Vagina (tissue), 2 donors: ENCODE measurements around the gene CSTPP1. TPM values are rescaled to one million over a fixed set of nuclear protein-coding genes. Genes with fewer than 3 reads are reported as not detected.

ENCODE experiments used
- DNase-seq, 2 donors: peaks; one replicate each; pipeline ENCODE4 v3.0.0-alpha.2; 2017; ENCODE audit errors: extremely low spot score in 2 of 2
- H3K27ac ChIP-seq: fragments of 200-600 bp; sonication (generic); one replicate; pipeline ENCODE4 v1.5.1; 2019
- H3K27me3 ChIP-seq: fragments of 200-600 bp; sonication (generic); one replicate; pipeline ENCODE4 v1.5.1; 2019
- H3K36me3 ChIP-seq, 2 donors: fragments of 200-600 bp; sonication (generic); one replicate each; pipeline ENCODE4 v1.5.1; 2017 to 2019
- H3K4me1 ChIP-seq: fragments of 200-600 bp; sonication (generic); one replicate; pipeline ENCODE4 v1.5.1; 2019
- H3K4me3 ChIP-seq, 2 donors: fragments of 200-600 bp; sonication (generic); 1 replicate in 1 of 2; 2 replicates in 1 of 2; pipeline ENCODE4 v1.5.1; 2016 to 2019
- H3K9me3 ChIP-seq: fragments of 200-600 bp; sonication (generic); one replicate; pipeline ENCODE4 v1.5.1; 2019
- POLR2A ChIP-seq, 2 donors: fragments of 450-650 bp; IDR thresholded peaks; one replicate each; pipeline ENCODE4 v1.6.1; 2017; ENCODE audit warnings: antibody characterized with exemption in 2 of 2, mild to moderate bottlenecking in 2 of 2, moderate library complexity in 2 of 2
- POLR2AphosphoS5 ChIP-seq, 2 donors: sonication (generic); formaldehyde crosslinking; IDR thresholded peaks; one replicate each; pipeline ENCODE4 v1.9.0; 2017; ENCODE audit warnings: antibody characterized with exemption in 2 of 2, mild to moderate bottlenecking in 2 of 2, low read depth in 1 of 2; ENCODE audit not compliant: insufficient read depth in 1 of 2
- intact Hi-C: fragments of 100-400 bp; cut with DNase I; formaldehyde crosslinking; loops from one replicate; pipeline ENCODE4 v1.15.1; 2023
- total RNA-seq: library from RNA; depleted of rRNA; stranded (reverse); fragments of >200 nt; gene quantifications from one replicate; pipeline ENCODE4 v1.2.3, GENCODE V29; 2016
- TF ChIP-seq, protein P1 (sequence below), 3 experiments: fragments of 450-650 bp in 2 of 3; fragments of 200-600 bp in 1 of 3; sonication (generic) in 1 of 3; IDR thresholded peaks; one replicate each; pipeline ENCODE4 v1.5.1; 2017 to 2019; ENCODE audit warnings: antibody characterized with exemption in 3 of 3, mild to moderate bottlenecking in 2 of 3, moderate library complexity in 2 of 3

CSTPP1 gene
- total RNA-seq, 1 donor from 2014 or later: 30.7 TPM

DNA sequence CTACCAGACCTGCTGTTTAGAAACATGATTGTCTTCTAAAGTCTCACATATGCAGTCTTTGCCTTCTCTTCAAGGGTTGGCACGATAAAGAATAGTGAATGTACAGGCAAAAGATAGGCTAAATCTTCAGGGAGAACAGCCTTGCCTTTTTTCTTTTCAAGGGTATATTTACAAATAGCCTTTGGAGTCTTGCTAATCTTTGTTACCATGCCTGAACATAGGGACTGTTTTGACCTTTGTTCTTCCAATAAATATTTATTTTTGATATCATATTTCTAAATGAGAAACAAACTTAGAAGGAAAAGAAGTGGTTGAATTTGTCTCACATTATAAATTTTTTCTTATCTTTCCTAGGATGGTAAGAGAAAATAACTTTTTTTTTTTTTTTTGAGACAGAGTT is 12.7 kb downstream of the CSTPP1 start:
- Histone ChIP-seq H3K27ac (no peak overlapping the region), H3K4me1 (peaks cover 17% of the 10 kb centered on the region), H3K27me3 (no peaks in the 10 kb centered on the region), H3K36me3 (no peaks in the 10 kb centered on the region), H3K4me3 (no peak overlapping the region), H3K9me3 (no peaks in the 10 kb centered on the region)
- no peak for TF ChIP-seq POLR2A (IDR thresholded peaks at IDR 0.05)
- no peak for TF ChIP-seq POLR2AphosphoS5 (IDR thresholded peaks at IDR 0.05; ENCODE audit: insufficient read depth in 1 of 2, low read depth in 1 of 2)
- TF ChIP-seq, protein P1, sequence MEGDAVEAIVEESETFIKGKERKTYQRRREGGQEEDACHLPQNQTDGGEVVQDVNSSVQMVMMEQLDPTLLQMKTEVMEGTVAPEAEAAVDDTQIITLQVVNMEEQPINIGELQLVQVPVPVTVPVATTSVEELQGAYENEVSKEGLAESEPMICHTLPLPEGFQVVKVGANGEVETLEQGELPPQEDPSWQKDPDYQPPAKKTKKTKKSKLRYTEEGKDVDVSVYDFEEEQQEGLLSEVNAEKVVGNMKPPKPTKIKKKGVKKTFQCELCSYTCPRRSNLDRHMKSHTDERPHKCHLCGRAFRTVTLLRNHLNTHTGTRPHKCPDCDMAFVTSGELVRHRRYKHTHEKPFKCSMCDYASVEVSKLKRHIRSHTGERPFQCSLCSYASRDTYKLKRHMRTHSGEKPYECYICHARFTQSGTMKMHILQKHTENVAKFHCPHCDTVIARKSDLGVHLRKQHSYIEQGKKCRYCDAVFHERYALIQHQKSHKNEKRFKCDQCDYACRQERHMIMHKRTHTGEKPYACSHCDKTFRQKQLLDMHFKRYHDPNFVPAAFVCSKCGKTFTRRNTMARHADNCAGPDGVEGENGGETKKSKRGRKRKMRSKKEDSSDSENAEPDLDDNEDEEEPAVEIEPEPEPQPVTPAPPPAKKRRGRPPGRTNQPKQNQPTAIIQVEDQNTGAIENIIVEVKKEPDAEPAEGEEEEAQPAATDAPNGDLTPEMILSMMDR (IDR thresholded peaks at IDR 0.05): no peak
- intact Hi-C loops: no loop called here
- no peak for DNase-seq

- Histone ChIP-seq H3K9me3 (no peaks in the 10 kb centered on the region), H3K27me3 (no peaks in the 10 kb centered on the region), H3K36me3 (no peaks in the 10 kb centered on the region), H3K4me3 (no peak overlapping the region), H3K4me1 (peaks cover 12% of the 10 kb centered on the region), H3K27ac (no peak overlapping the region)
- DNase-seq: no peak
- TF ChIP-seq, protein P1 (IDR thresholded peaks at IDR 0.05): no peak
- TF ChIP-seq POLR2AphosphoS5 (IDR thresholded peaks at IDR 0.05; ENCODE audit: insufficient read depth in 1 of 2, low read depth in 1 of 2) (no peak), POLR2A (IDR thresholded peaks at IDR 0.05) (no peak)
- intact Hi-C loops: no loop called here
These were observed 15.3 kb downstream of the CSTPP1 start for GRCh38 chr11:46951864-46952263.

DNA sequence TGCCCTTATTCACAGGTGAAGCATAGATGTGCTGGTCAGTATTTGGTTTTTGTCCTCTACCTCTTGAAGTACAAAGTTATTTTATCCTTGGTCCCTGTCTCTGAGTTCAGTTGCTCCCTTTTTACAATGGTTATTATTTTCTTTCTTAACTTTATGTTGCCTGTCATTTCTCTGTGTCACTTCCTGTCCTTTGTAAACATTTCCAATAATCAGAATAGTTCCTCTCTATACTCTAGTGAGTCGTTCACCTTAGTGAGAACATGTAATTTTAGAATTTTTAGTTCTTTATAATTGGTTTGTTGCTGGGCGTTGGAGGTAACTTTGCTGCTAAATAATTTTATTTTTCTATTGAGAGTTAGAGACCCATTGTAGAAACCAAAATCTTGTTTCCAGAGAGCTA is 16.0 kb downstream of the CSTPP1 start:
- Histone ChIP-seq H3K27me3 (no peaks in the 10 kb centered on the region), H3K4me1 (peaks cover 12% of the 10 kb centered on the region), H3K9me3 (no peaks in the 10 kb centered on the region), H3K27ac (no peak overlapping the region), H3K4me3 (no peak overlapping the region), H3K36me3 (no peaks in the 10 kb centered on the region)
- intact Hi-C loops: no loop called here
- DNase-seq: no peak
- TF ChIP-seq, protein P1 (IDR thresholded peaks at IDR 0.05): no peak
- no peak for TF ChIP-seq POLR2A (IDR thresholded peaks at IDR 0.05)

GRCh38 chr11:46953093-46953492 is 16.5 kb downstream of the CSTPP1 start:
- Histone ChIP-seq H3K27me3 (no peaks in the 10 kb centered on the region), H3K27ac (no peak overlapping the region), H3K4me3 (no peak overlapping the region), H3K4me1 (peaks cover 7% of the 10 kb centered on the region), H3K36me3 (no peaks in the 10 kb centered on the region), H3K9me3 (no peaks in the 10 kb centered on the region)
- DNase-seq: no peak
- intact Hi-C loops: no loop called here
- TF ChIP-seq, protein P1 (IDR thresholded peaks at IDR 0.05): no peak
- no peak for TF ChIP-seq POLR2A (IDR thresholded peaks at IDR 0.05)
- TF ChIP-seq POLR2AphosphoS5 (IDR thresholded peaks at IDR 0.05; ENCODE audit: insufficient read depth in 1 of 2, low read depth in 1 of 2): no peak

- no peak for DNase-seq
- Histone ChIP-seq H3K27ac (no peak overlapping the region), H3K4me3 (no peak overlapping the region), H3K27me3 (no peaks in the 10 kb centered on the region), H3K4me1 (no peaks in the 10 kb centered on the region), H3K9me3 (no peaks in the 10 kb centered on the region), H3K36me3 (no peaks in the 10 kb centered on the region)
- no peak for TF ChIP-seq POLR2A (IDR thresholded peaks at IDR 0.05)
- no peak for TF ChIP-seq POLR2AphosphoS5 (IDR thresholded peaks at IDR 0.05; ENCODE audit: insufficient read depth in 1 of 2, low read depth in 1 of 2)
- TF ChIP-seq, protein P1 (IDR thresholded peaks at IDR 0.05): no peak
- intact Hi-C loops: no loop called here
These were observed 22.2 kb downstream of the CSTPP1 start for GRCh38 chr11:46958777-46959176.
